HepG2 (cell line): ENCODE measurements around the gene STRBP. TPM values are rescaled to one million over a fixed set of nuclear protein-coding genes. Genes with fewer than 3 reads are reported as not detected.

Source experiments
- ASH2L ChIP-seq: fragments of 300-600, 200-600 bp; sonication (generic); IDR thresholded peaks from 2 replicates; pipeline ENCODE4 v1.7.0; 2017; ENCODE audit warnings: low read depth, mild to moderate bottlenecking, moderate library complexity, mixed read lengths, low read length; ENCODE audit not compliant: insufficient read length
- CREB1 ChIP-seq, 2 experiments: fragments of 450-650 bp in 1 of 2; IDR thresholded peaks; 2 replicates each; pipeline ENCODE4 v1.6.1; 2016 to 2017; ENCODE audit warnings: control low read depth in 1 of 2, mild to moderate bottlenecking in 1 of 2, missing compliant biosample characterization in 1 of 2, missing genetic modification characterization in 1 of 2
- FOXA1 ChIP-seq, 2 experiments: fragments of 450-650 bp in 1 of 2; sonication (generic) in 1 of 2; formaldehyde crosslinking in 1 of 2; IDR thresholded peaks; 2 replicates each; pipeline versions ENCODE4 v1.4.0 to v1.6.1; 2016 to 2020; ENCODE audit warnings: missing genetic modification reagents in 1 of 2
- FOXA3 ChIP-seq: IDR thresholded peaks from 2 replicates; pipeline ENCODE4 v1.6.1; 2016; ENCODE audit warnings: missing genetic modification reagents, missing compliant biosample characterization
- FOXP4 ChIP-seq: sonication (generic); formaldehyde crosslinking; IDR thresholded peaks from 2 replicates; pipeline ENCODE4 v1.4.0; 2020; ENCODE audit warnings: missing genetic modification reagents
- GTF3A ChIP-seq: sonication (generic); formaldehyde crosslinking; conservative IDR thresholded peaks from 2 replicates; pipeline ENCODE4 v1.4.0; 2020; ENCODE audit warnings: mild to moderate bottlenecking, missing genetic modification reagents
- HOMEZ ChIP-seq: IDR thresholded peaks from 2 replicates; pipeline ENCODE4 v1.6.1; 2016; ENCODE audit warnings: low read depth
- NCOR1 ChIP-seq: fragments of 200-600 bp; sonication (generic); IDR thresholded peaks from 2 replicates; pipeline ENCODE4 v1.7.0; 2017; ENCODE audit warnings: antibody characterized with exemption, low read length, borderline replicate concordance
- NFYC ChIP-seq: IDR thresholded peaks from 2 replicates; pipeline ENCODE4 v1.6.1; 2016; ENCODE audit warnings: missing genetic modification reagents, missing compliant biosample characterization
- NR2F6 ChIP-seq, 2 experiments: IDR thresholded peaks; 2 replicates each; pipeline ENCODE4 v1.6.1; 2016; ENCODE audit warnings: antibody characterized with exemption in 1 of 2, mild to moderate bottlenecking in 1 of 2
- NR3C1 ChIP-seq: sonication (generic); formaldehyde crosslinking; IDR thresholded peaks from 2 replicates; pipeline ENCODE4 v1.4.0; 2020; ENCODE audit warnings: missing genetic modification reagents
- PLRG1 ChIP-seq: fragments of 450-650 bp; conservative IDR thresholded peaks from 2 replicates; pipeline ENCODE4 v1.6.1; 2016
- SCMH1 ChIP-seq: sonication (generic); formaldehyde crosslinking; IDR thresholded peaks from 2 replicates; pipeline ENCODE4 v1.9.0; 2021; ENCODE audit warnings: missing genetic modification reagents, mild to moderate bottlenecking, borderline replicate concordance
- XBP1 ChIP-seq: sonication (generic); formaldehyde crosslinking; IDR thresholded peaks from 2 replicates; pipeline ENCODE4 v1.5.0; 2020; ENCODE audit warnings: missing genetic modification reagents
- ZBTB7B ChIP-seq: sonication (generic); formaldehyde crosslinking; IDR thresholded peaks from 2 replicates; pipeline ENCODE4 v1.4.0; 2020; ENCODE audit warnings: missing genetic modification reagents
- ZFP90 ChIP-seq: sonication (generic); formaldehyde crosslinking; IDR thresholded peaks from 2 replicates; pipeline ENCODE4 v1.8.0; 2022; ENCODE audit warnings: missing genetic modification reagents, mild to moderate bottlenecking, inconsistent platforms, borderline replicate concordance
- ZKSCAN8 ChIP-seq: IDR thresholded peaks from 2 replicates; pipeline ENCODE4 v1.6.1; 2016; ENCODE audit warnings: borderline replicate concordance, missing genetic modification reagents, missing compliant biosample characterization
- ZMYM3 ChIP-seq: sonication (generic); formaldehyde crosslinking; IDR thresholded peaks from 2 replicates; pipeline ENCODE4 v1.5.1; 2020; ENCODE audit warnings: mild to moderate bottlenecking, missing genetic modification reagents
- ZMYM4 ChIP-seq: sonication (generic); formaldehyde crosslinking; IDR thresholded peaks from 2 replicates; pipeline ENCODE4 v1.8.1; 2023; ENCODE audit warnings: mild to moderate bottlenecking, missing genetic modification reagents
- ZNF12 ChIP-seq: sonication (generic); formaldehyde crosslinking; IDR thresholded peaks from 2 replicates; pipeline ENCODE4 v1.5.0; 2020; ENCODE audit warnings: missing genetic modification reagents
- ZNF543 ChIP-seq: sonication (generic); formaldehyde crosslinking; IDR thresholded peaks from 2 replicates; pipeline ENCODE4 v1.4.0; 2020; ENCODE audit warnings: mild to moderate bottlenecking, missing genetic modification reagents
- ZNF547 ChIP-seq: sonication (generic); formaldehyde crosslinking; IDR thresholded peaks from 2 replicates; pipeline ENCODE4 v1.5.1; 2020; ENCODE audit warnings: mild to moderate bottlenecking, missing genetic modification reagents
- ZNF780A ChIP-seq: sonication (generic); formaldehyde crosslinking; IDR thresholded peaks from 2 replicates; pipeline ENCODE4 v1.8.0; 2022; ENCODE audit warnings: mild to moderate bottlenecking, missing genetic modification reagents, moderate library complexity
- polyA plus RNA-seq, 8 experiments: library from polyadenylated mRNA; depleted of rRNA in 3 of 8; stranded (reverse) in 7 of 8; unstranded in 1 of 8; fragments of >200 nt; fragmentation: Illumina TruSeq in 4 of 8; extraction: Trizol in 4 of 8; gene quantifications; 2 replicates each; pipeline versions ENCODE4 v1.2.1 to v1.2.3, GENCODE V29; 2011 to 2016; ENCODE audit warnings: low read depth in 4 of 8, missing spikeins in 1 of 8, mixed read lengths in 1 of 8; ENCODE audit not compliant: insufficient read depth in 1 of 8
- total RNA-seq, 5 experiments: library from RNA; depleted of rRNA; stranded (reverse); fragments of >200 nt; fragmentation: Illumina TruSeq; extraction: Trizol; gene quantifications; 2 replicates each; pipeline ENCODE4 v1.2.3, GENCODE V29; 2016; ENCODE audit warnings: low read depth in 1 of 5
- TF ChIP-seq, protein P1 (sequence below): sonication (generic); formaldehyde crosslinking; IDR thresholded peaks from 2 replicates; pipeline ENCODE4 v1.5.0; 2020; ENCODE audit warnings: missing genetic modification reagents, mild to moderate bottlenecking, borderline replicate concordance
- TF ChIP-seq, protein P2 (sequence below): sonication (generic); formaldehyde crosslinking; IDR thresholded peaks from 2 replicates; pipeline ENCODE4 v1.5.1; 2020; ENCODE audit warnings: mild to moderate bottlenecking, missing genetic modification reagents, borderline replicate concordance

The STRBP gene
- total and polyA plus RNA-seq, 2 of the 13 experiments (the other 11 are each of a cell fraction or from before 2014, with no cell fraction given): 14.5 to 38.5 TPM

DNA sequence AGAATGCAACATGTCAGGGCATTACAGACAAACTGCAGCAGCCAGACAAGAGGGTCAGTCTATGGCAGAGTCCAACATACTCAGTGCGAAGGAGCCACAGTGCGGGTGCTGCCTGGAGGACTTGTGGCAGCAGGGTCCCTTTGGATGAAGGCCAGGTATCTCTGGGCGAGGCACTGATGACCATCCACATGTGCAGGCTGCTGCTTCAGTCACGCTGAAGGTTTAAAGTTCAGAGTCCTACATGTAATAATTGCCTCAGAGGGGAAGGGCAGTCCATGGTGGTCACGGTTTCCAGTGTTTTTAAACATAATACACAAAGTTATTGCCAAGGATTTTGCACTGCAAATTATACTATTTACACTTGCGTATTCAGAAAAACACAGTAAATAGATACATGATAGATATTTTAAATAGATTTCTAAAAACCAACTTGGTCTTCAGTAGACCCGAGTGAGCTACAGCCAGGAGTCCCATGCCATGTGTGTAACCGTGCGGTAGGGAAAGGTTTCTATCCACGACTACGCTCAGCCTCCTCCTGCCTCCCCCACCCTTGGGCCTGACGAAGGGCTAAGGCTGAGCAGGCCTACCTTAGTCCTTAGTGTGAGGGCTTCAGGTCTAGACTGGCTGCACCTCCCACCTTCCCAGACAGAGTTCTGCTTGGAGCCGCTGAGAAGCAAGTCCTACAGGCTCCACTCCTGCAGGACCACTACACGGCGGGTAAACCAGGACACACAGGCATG is 158.7 kb downstream of the STRBP start (continued):
- TF ChIP-seq ZNF780A (CRISPR knock-in tag) (0 out of 2 replicates have a peak, but pooled peaks have one; percentile 26), ZMYM4 (CRISPR knock-in tag) (peak; percentile 73), ASH2L (peak; percentile 25), SCMH1 (no peak), ZKSCAN8 (CRISPR knock-in tag) (0 out of 2 replicates have a peak, but pooled peaks have one; percentile 48), HOMEZ (CRISPR knock-in tag) (peak; percentile 44; the same call in 1 of the 2 replicates), NCOR1 (peak; percentile 82; the same call in 1 of the 2 replicates), ZMYM3 (CRISPR knock-in tag) (peak; percentile 56; the same call in 1 of the 2 replicates), XBP1 (CRISPR knock-in tag) (no peak), FOXA1 (IDR thresholded peaks at IDR 0.05) (no peak), FOXA1 (CRISPR knock-in tag; IDR thresholded peaks at IDR 0.05) (no peak), FOXA3 (CRISPR knock-in tag) (peak; percentile 61), NR3C1 (CRISPR knock-in tag) (no peak), PLRG1 (no peak), NR2F6 (IDR thresholded peaks at IDR 0.05) (0 out of 2 replicates have a peak, but pooled peaks have one; percentile 9), NR2F6 (CRISPR knock-in tag; IDR thresholded peaks at IDR 0.05) (peak; percentile 52; the same call in 1 of the 2 replicates), CREB1 (IDR thresholded peaks at IDR 0.05) (0 out of 2 replicates have a peak, but pooled peaks have one; percentile 5), CREB1 (CRISPR knock-in tag; IDR thresholded peaks at IDR 0.05) (no peak), GTF3A (CRISPR knock-in tag) (no peak), FOXP4 (no peak; the same call in 1 of the 2 replicates), NFYC (CRISPR knock-in tag) (no peak), ZNF543 (CRISPR knock-in tag) (no peak), ZFP90 (no peak), ZNF12 (CRISPR knock-in tag) (no peak), ZBTB7B (CRISPR knock-in tag) (peak; percentile 33; the same call in 1 of the 2 replicates), ZNF547 (CRISPR knock-in tag) (no peak)
- TF ChIP-seq, protein P1, sequence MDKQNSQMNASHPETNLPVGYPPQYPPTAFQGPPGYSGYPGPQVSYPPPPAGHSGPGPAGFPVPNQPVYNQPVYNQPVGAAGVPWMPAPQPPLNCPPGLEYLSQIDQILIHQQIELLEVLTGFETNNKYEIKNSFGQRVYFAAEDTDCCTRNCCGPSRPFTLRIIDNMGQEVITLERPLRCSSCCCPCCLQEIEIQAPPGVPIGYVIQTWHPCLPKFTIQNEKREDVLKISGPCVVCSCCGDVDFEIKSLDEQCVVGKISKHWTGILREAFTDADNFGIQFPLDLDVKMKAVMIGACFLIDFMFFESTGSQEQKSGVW: no peak
- TF ChIP-seq, protein P2, sequence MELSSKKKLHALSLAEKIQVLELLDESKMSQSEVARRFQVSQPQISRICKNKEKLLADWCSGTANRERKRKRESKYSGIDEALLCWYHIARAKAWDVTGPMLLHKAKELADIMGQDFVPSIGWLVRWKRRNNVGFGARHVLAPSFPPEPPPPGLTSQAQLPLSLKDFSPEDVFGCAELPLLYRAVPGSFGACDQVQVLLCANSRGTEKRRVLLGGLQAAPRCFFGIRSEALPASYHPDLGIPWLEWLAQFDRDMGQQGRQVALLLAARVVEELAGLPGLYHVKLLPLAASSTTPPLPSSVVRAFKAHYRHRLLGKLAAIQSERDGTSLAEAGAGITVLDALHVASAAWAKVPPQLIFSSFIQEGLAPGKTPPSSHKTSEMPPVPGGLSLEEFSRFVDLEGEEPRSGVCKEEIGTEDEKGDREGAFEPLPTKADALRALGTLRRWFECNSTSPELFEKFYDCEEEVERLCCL (CRISPR knock-in tag): no peak
